H1 (cell line): ENCODE results near the gene NTRK2. TPM values are rescaled to one million over a fixed set of nuclear protein-coding genes. Genes with fewer than 3 reads are reported as not detected.

ENCODE experiments used
- CTCF ChIA-PET: fragments of 300-600 bp; sonication (Branson Sonifier 250); formaldehyde crosslinking; loops from one replicate; lab custom pipeline; 2021; ENCODE audit not compliant: partially characterized antibody; lab: Charles Lee
- POLR2A ChIA-PET: fragments of 300-600 bp; sonication (Branson Sonifier 250); formaldehyde crosslinking; loops from one replicate; lab custom pipeline; 2021; ENCODE audit warnings: inconsistent platforms; ENCODE audit not compliant: partially characterized antibody; lab: Charles Lee
- DNase-seq, 2 experiments: peaks; one replicate each; pipeline versions ENCODE4 v3.0.0 to v3.0.0-alpha.2; 2010 to 2022; ENCODE audit warnings: low spot score in 2 of 2, low read depth in 1 of 2, mixed read lengths in 1 of 2
- FAIRE-seq: peaks from 2 replicates; lab custom pipeline; 2011; peaks lifted over from hg19 to GRCh38; lab: Jason Lieb, UNC
- H2AFZ ChIP-seq: 2 replicates; pipeline ENCODE4 v1.8.1; 2012; ENCODE audit warnings: low read length, inconsistent platforms
- H2AK5ac ChIP-seq: 2 replicates; pipeline ENCODE4 v1.6.1; 2013; ENCODE audit warnings: low read depth, low read length
- H2BK120ac ChIP-seq: replicated peaks from 2 replicates; pipeline ENCODE3; 2013; ENCODE audit warnings: low read depth, low read length, inconsistent platforms
- H2BK12ac ChIP-seq: 2 replicates; pipeline ENCODE4 v1.6.1; 2013; ENCODE audit warnings: low read depth, low read length
- H2BK15ac ChIP-seq: 2 replicates; pipeline ENCODE4 v1.6.1; 2013; ENCODE audit warnings: low read length
- H2BK20ac ChIP-seq: 2 replicates; pipeline ENCODE4 v1.6.1; 2013; ENCODE audit warnings: low read length
- H2BK5ac ChIP-seq: 2 replicates; pipeline ENCODE4 v1.6.1; 2013; ENCODE audit warnings: low read depth, low read length
- H3K14ac ChIP-seq: 2 replicates; pipeline ENCODE4 v1.6.1; 2013; ENCODE audit warnings: inconsistent platforms; ENCODE audit not compliant: insufficient read length
- H3K18ac ChIP-seq: 2 replicates; pipeline ENCODE4 v1.6.1; 2013; ENCODE audit warnings: low read length; ENCODE audit errors: extremely low read depth
- H3K23ac ChIP-seq: 2 replicates; pipeline ENCODE4 v1.6.1; 2013; ENCODE audit warnings: inconsistent platforms; ENCODE audit not compliant: insufficient read length
- H3K23me2 ChIP-seq: 2 replicates; pipeline ENCODE4 v1.6.1; 2013; ENCODE audit warnings: low read depth, low read length
- H3K27ac ChIP-seq: 2 replicates; pipeline ENCODE4 v1.6.1; 2011; ENCODE audit warnings: low read depth, low read length, inconsistent platforms
- H3K27me3 ChIP-seq, 4 experiments: replicated peaks in 1 of 4; 1 replicate in 1 of 4; 2 replicates in 3 of 4; pipeline versions ENCODE4 v1.6.1 to v1.8.1; 2011 to 2013; ENCODE audit warnings: low read length in 3 of 4, mild to moderate bottlenecking in 3 of 4, inconsistent platforms in 2 of 4, mixed read lengths in 2 of 4, moderate library complexity in 1 of 4; ENCODE audit not compliant: control insufficient read depth in 3 of 4, insufficient read depth in 3 of 4; ENCODE audit errors: extremely low read depth in 1 of 4
- H3K36me3 ChIP-seq, 4 experiments: 2 replicates each; pipeline versions ENCODE4 v1.6.1 to v1.8.1; 2011 to 2013; ENCODE audit warnings: mild to moderate bottlenecking in 4 of 4, low read length in 3 of 4, moderate library complexity in 2 of 4, control low read depth in 1 of 4, inconsistent platforms in 1 of 4; ENCODE audit not compliant: insufficient read depth in 4 of 4, control insufficient read depth in 2 of 4
- H3K4ac ChIP-seq: replicated peaks from 2 replicates; pipeline ENCODE3; 2013; ENCODE audit warnings: low read length, low read depth, mixed read lengths, inconsistent platforms; ENCODE audit not compliant: insufficient read length
- H3K4me1 ChIP-seq, 4 experiments: replicated peaks in 1 of 4; 1 replicate in 1 of 4; 2 replicates in 3 of 4; pipeline versions ENCODE4 v1.6.1 to v1.8.1; 2011 to 2013; ENCODE audit warnings: low read length in 3 of 4, inconsistent platforms in 2 of 4, mixed read lengths in 1 of 4; ENCODE audit not compliant: insufficient read depth in 4 of 4, control insufficient read depth in 3 of 4
- H3K4me2 ChIP-seq, 2 experiments: 2 replicates each; pipeline versions ENCODE4 v1.6.1 to v1.8.1; 2011 to 2013; ENCODE audit warnings: low read depth in 2 of 2, low read length in 2 of 2, control low read depth in 1 of 2, inconsistent platforms in 1 of 2, mild to moderate bottlenecking in 1 of 2; ENCODE audit not compliant: insufficient read depth in 1 of 2
- H3K4me3 ChIP-seq, 4 experiments: fragments of 200-600, 300-600 bp in 1 of 4; sonication (generic), shearing (Covaris generic), sonication (Bioruptor Twin) in 1 of 4; 2 replicates each; pipeline versions ENCODE4 v1.5.1 to v1.8.1; 2011 to 2016; ENCODE audit warnings: low read length in 4 of 4, low read depth in 3 of 4, control low read depth in 2 of 4, inconsistent platforms in 2 of 4, mild to moderate bottlenecking in 2 of 4, mixed read lengths in 1 of 4, moderate library complexity in 1 of 4; ENCODE audit not compliant: insufficient read depth in 2 of 4; ENCODE audit errors: extremely low read depth in 1 of 4
- H3K56ac ChIP-seq: replicated peaks from 2 replicates; pipeline ENCODE3; 2013; ENCODE audit warnings: low read depth, mild to moderate bottlenecking, mixed read lengths, low read length, inconsistent platforms; ENCODE audit not compliant: insufficient read length
- H3K79me1 ChIP-seq: 2 replicates; pipeline ENCODE4 v1.6.1; 2013; ENCODE audit warnings: low read depth, low read length, control low read depth
- H3K79me2 ChIP-seq, 2 experiments: 2 replicates each; pipeline versions ENCODE4 v1.6.1 to v1.8.1; 2012 to 2013; ENCODE audit warnings: low read length in 2 of 2, mild to moderate bottlenecking in 2 of 2, inconsistent platforms in 1 of 2; ENCODE audit not compliant: insufficient read depth in 2 of 2, control insufficient read depth in 1 of 2
- H3K9ac ChIP-seq, 4 experiments: replicated peaks in 1 of 4; 1 replicate in 1 of 4; 2 replicates in 3 of 4; pipeline versions ENCODE4 v1.6.1 to v1.8.1; 2011 to 2013; ENCODE audit warnings: low read depth in 3 of 4, low read length in 3 of 4, control low read depth in 2 of 4, mild to moderate bottlenecking in 2 of 4, moderate library complexity in 2 of 4, inconsistent platforms in 1 of 4; ENCODE audit errors: extremely low read depth in 1 of 4
- H3K9me3 ChIP-seq, 2 experiments: 2 replicates each; pipeline versions ENCODE4 v1.6.1 to v1.8.1; 2012 to 2013; ENCODE audit warnings: mild to moderate bottlenecking in 2 of 2, moderate library complexity in 2 of 2, control low read depth in 1 of 2, inconsistent platforms in 1 of 2, low read depth in 1 of 2, low read length in 1 of 2, mixed read lengths in 1 of 2; ENCODE audit not compliant: insufficient read depth in 2 of 2
- H4K20me1 ChIP-seq, 2 experiments: replicated peaks in 1 of 2; 2 replicates each; pipeline versions ENCODE3 to v1.8.1; 2011 to 2013; ENCODE audit warnings: inconsistent platforms in 2 of 2, low read length in 2 of 2, mild to moderate bottlenecking in 1 of 2; ENCODE audit not compliant: insufficient read depth in 2 of 2, control insufficient read depth in 1 of 2
- H4K5ac ChIP-seq: 2 replicates; pipeline ENCODE4 v1.6.1; 2013; ENCODE audit warnings: low read length, low read depth, mixed read lengths, inconsistent platforms; ENCODE audit not compliant: insufficient read length
- H4K8ac ChIP-seq: 2 replicates; pipeline ENCODE4 v1.8.0; 2013; ENCODE audit warnings: mild to moderate bottlenecking, moderate library complexity, low read length, inconsistent platforms; ENCODE audit not compliant: insufficient read depth; ENCODE audit errors: extremely low read depth
- H4K91ac ChIP-seq: replicated peaks from 2 replicates; pipeline ENCODE3; 2013; ENCODE audit warnings: low read length, mixed read lengths, inconsistent platforms; ENCODE audit not compliant: insufficient read length
- ASH2L ChIP-seq: fragments of 200-600, 300-600 bp; sonication (generic); IDR thresholded peaks from one replicate; pipeline ENCODE4 v1.7.1; 2017; ENCODE audit warnings: low read length
- CTBP2 ChIP-seq: IDR thresholded peaks from 2 replicates; pipeline ENCODE4 v1.7.0; 2011; ENCODE audit warnings: borderline replicate concordance, mild to moderate bottlenecking, moderate library complexity, mixed read lengths, low read length; ENCODE audit not compliant: insufficient read depth, insufficient read length
- EGR1 ChIP-seq: IDR thresholded peaks from 2 replicates; pipeline ENCODE4 v1.6.1; 2011; ENCODE audit warnings: low read depth, low read length, borderline replicate concordance
- GABPA ChIP-seq: IDR thresholded peaks from 2 replicates; pipeline ENCODE4 v1.6.1; 2011; ENCODE audit warnings: mild to moderate bottlenecking, low read length, moderate library complexity, borderline replicate concordance; ENCODE audit not compliant: insufficient read depth
- KDM1A ChIP-seq: fragments of 200-600, 300-600 bp; sonication (generic); IDR thresholded peaks from 2 replicates; pipeline ENCODE4 v1.7.1; 2016; ENCODE audit warnings: mild to moderate bottlenecking, low read length, borderline replicate concordance
- POU5F1 ChIP-seq: IDR thresholded peaks from 2 replicates; pipeline ENCODE4 v1.6.1; 2011; ENCODE audit warnings: low read depth, mild to moderate bottlenecking, low read length, moderate library complexity
- RXRA ChIP-seq: IDR thresholded peaks from 2 replicates; pipeline ENCODE4 v1.6.1; 2011; ENCODE audit warnings: low read depth, mild to moderate bottlenecking, low read length, moderate library complexity; ENCODE audit not compliant: insufficient read depth
- SIX5 ChIP-seq: IDR thresholded peaks from 2 replicates; pipeline ENCODE4 v1.6.1; 2011; ENCODE audit warnings: mild to moderate bottlenecking, low read depth, low read length
- SRF ChIP-seq: IDR thresholded peaks from 2 replicates; pipeline ENCODE4 v1.6.1; 2011; ENCODE audit warnings: mild to moderate bottlenecking, low read depth, low read length, moderate library complexity
- polyA plus RNA-seq, 7 experiments: library from polyadenylated mRNA; depleted of rRNA in 3 of 7; stranded (reverse) in 5 of 7; unstranded in 2 of 7; fragments of >200 nt in 5 of 7; fragments of 200-250 nt in 2 of 7; gene quantifications; 1 replicate in 5 of 7; 2 replicates in 1 of 7; 4 replicates in 1 of 7; pipeline versions ENCODE4 v1.2.1 to v1.2.3, GENCODE V29; 2011 to 2013; ENCODE audit warnings: missing spikeins in 2 of 7, mixed read lengths in 2 of 7
- total RNA-seq: library from RNA; stranded (reverse); fragmentation: NEBNext Ultra II Directional; extraction: Animal tissue kit (Norgen Biotek cat#: 25700); gene quantifications from 2 replicates; pipeline ENCODE4 v1.2.1, GENCODE V29; 2021

The NTRK2 gene
- total and polyA plus RNA-seq, 2 of the 8 experiments (the other 6 are each of a cell fraction or from before 2014, with no cell fraction given) = 0.03 to 0.04 TPM

- CTCF ChIA-PET = interaction anchor here (1.0 to 2.1 kb wide), 5 partner anchors 16 to 241 kb away, joined by 3 to 9 read pairs (median 4); no protein-coding TSS in a partner anchor
- H3K56ac ChIP-seq = no peak overlapping the region
- no peaks in the 10 kb centered on the region for H3K27me3 ChIP-seq
- no peak overlapping the region for H4K91ac ChIP-seq
- H3K23me2 ChIP-seq = no peaks in the 10 kb centered on the region
- no peak overlapping the region for H2BK20ac ChIP-seq
- no peak overlapping the region for H4K8ac ChIP-seq
- no peaks in the 10 kb centered on the region for H3K79me1 ChIP-seq
- no peaks in the 10 kb centered on the region for H3K9me3 ChIP-seq
- no peak overlapping the region for H2BK5ac ChIP-seq
- POLR2A ChIA-PET = no interaction called here
- DNase-seq (no peak), FAIRE-seq (no peak)
- H4K5ac ChIP-seq = no peak overlapping the region
- no peak overlapping the region for H2AFZ ChIP-seq
- H4K20me1 ChIP-seq = no peaks in the 10 kb centered on the region
- H3K18ac ChIP-seq = no peak overlapping the region
- H3K9ac ChIP-seq = no peak overlapping the region
- no peak overlapping the region for H2BK120ac ChIP-seq
- no peak overlapping the region for H2BK12ac ChIP-seq
- H2BK15ac ChIP-seq = no peak overlapping the region
- H3K27ac ChIP-seq = no peak overlapping the region
- H3K4me2 ChIP-seq = no peak overlapping the region
- no peak overlapping the region for H2AK5ac ChIP-seq
- H3K14ac ChIP-seq = no peak overlapping the region
- H3K79me2 ChIP-seq = no peaks in the 10 kb centered on the region
- no peak overlapping the region for H3K4ac ChIP-seq
- no peak overlapping the region for H3K23ac ChIP-seq
- TF ChIP-seq SRF (no peak), GABPA (no peak), EGR1 (no peak), SIX5 (no peak), CTBP2 (no peak), ASH2L (no peak), RXRA (no peak), POU5F1 (no peak), KDM1A (no peak)
- no peak overlapping the region for H3K4me3 ChIP-seq
- H3K36me3 ChIP-seq = no peaks in the 10 kb centered on the region
- H3K4me1 ChIP-seq = peaks cover 0 to 5% (median 3%) of the 10 kb centered on the region in 4 experiments; a peak in 3 of 7 replicates
Measured at GRCh38 chr9:84935528-84936117, 266.1 kb downstream of the NTRK2 start.
